Lung microvascular endothelial cell (primary cell): Measurements from ENCODE around the gene PCBD2. TPM values are rescaled to one million over a fixed set of nuclear protein-coding genes. Genes with fewer than 3 reads are reported as not detected.
"Not testable (repeated sequence)": the region's sequence is repeated elsewhere in the genome, so short reads cannot be mapped to it uniquely, and the experiment has no call there.

ENCODE experiments used
- DNase-seq, 2 donors: peaks; one replicate each; pipeline versions ENCODE4 v3.0.0 to v3.0.0-alpha.2; 2010; ENCODE audit warnings: low read depth in 2 of 2
- total RNA-seq: library from RNA; depleted of rRNA; stranded (reverse); fragments of >200 nt; gene quantifications from 2 replicates; pipeline ENCODE4 v1.2.1, GENCODE V29; 2014

The PCBD2 gene
- total RNA-seq, 1 donor from 2014 or later = 3.6 TPM

- DNase-seq = no peak
These were observed 53.1 kb downstream of the PCBD2 start for GRCh38 chr5:134957920-134958608.

- no peak for DNase-seq
These were observed 53.8 kb downstream of the PCBD2 start for GRCh38 chr5:134958755-134959154.

- no peak for DNase-seq
These were observed 58.2 kb downstream of the PCBD2 start for GRCh38 chr5:134963098-134963497.

GRCh38 chr5:134964359-134965270 is 59.7 kb downstream of the PCBD2 start:
- DNase-seq = no peak

GRCh38 chr5:134965271-134965825 is 60.4 kb downstream of the PCBD2 start:
- peak; percentile 16 to 17 for DNase-seq

- no peak for DNase-seq
These were observed 62.7 kb downstream of the PCBD2 start, which contains the start of gene CATSPER3 for GRCh38 chr5:134967607-134968006. Gene CATSPER3 (plus strand): TSS chr5:134967907. CDS start chr5:134967992, 85 bp downstream.

GRCh38 chr5:134968055-134968454 is 63.1 kb downstream of the PCBD2 start:
- no peak for DNase-seq

- DNase-seq = no peak
These were observed 64.2 kb downstream of the PCBD2 start for GRCh38 chr5:134969166-134969565.

GRCh38 chr5:134975078-134975715 is 70.3 kb downstream of the PCBD2 start:
- DNase-seq = no peak

GRCh38 chr5:134975843-134976242 is 70.9 kb downstream of the PCBD2 start:
- DNase-seq = no peak

- DNase-seq = no peak
These were observed 71.9 kb downstream of the PCBD2 start for GRCh38 chr5:134976841-134977240.

- DNase-seq = no peak
These were observed 74.5 kb downstream of the PCBD2 start for GRCh38 chr5:134979416-134979815.

GRCh38 chr5:134982230-134982629 is 77.3 kb downstream of the PCBD2 start:
- DNase-seq = no peak

- no peak for DNase-seq
These were observed 84.4 kb downstream of the PCBD2 start for GRCh38 chr5:134989266-134989830.

GRCh38 chr5:134990183-134990582 is 85.3 kb downstream of the PCBD2 start:
- not testable (repeated sequence) for DNase-seq

- no peak for DNase-seq
These were observed 87.2 kb downstream of the PCBD2 start for GRCh38 chr5:134992148-134992547.

- no peak for DNase-seq
These were observed 88.2 kb downstream of the PCBD2 start for GRCh38 chr5:134993161-134993560.

- DNase-seq = no peak
These were observed 89.7 kb downstream of the PCBD2 start for GRCh38 chr5:134994560-134995156.

GRCh38 chr5:134995850-134996402 is 91.0 kb downstream of the PCBD2 start:
- DNase-seq = no peak

- DNase-seq = no peak
These were observed 92.1 kb downstream of the PCBD2 start for GRCh38 chr5:134997015-134997414.

GRCh38 chr5:134998068-134998467 is 93.1 kb downstream of the PCBD2 start:
- DNase-seq = not testable (repeated sequence)
